H9 (cell line): ENCODE results near the gene SLC23A2. TPM values are rescaled to one million over a fixed set of nuclear protein-coding genes. Genes with fewer than 3 reads are reported as not detected.

Experiments used
- DNase-seq: peaks from one replicate; pipeline ENCODE4 v3.0.0-alpha.2; 2017
- H2AFZ ChIP-seq: one replicate; pipeline ENCODE4 v1.6.1; 2013; ENCODE audit warnings: mild to moderate bottlenecking, low read length, control low read depth, moderate library complexity
- H2AK5ac ChIP-seq: 2 replicates; pipeline ENCODE4 v1.6.1; 2013; ENCODE audit warnings: low read length, control low read depth, mixed read lengths; ENCODE audit not compliant: insufficient read length
- H2BK120ac ChIP-seq: one replicate; pipeline ENCODE4 v1.6.1; 2013; ENCODE audit warnings: low read depth, mild to moderate bottlenecking, low read length, control low read depth, inconsistent platforms; ENCODE audit not compliant: poor library complexity, severe bottlenecking
- H2BK12ac ChIP-seq: 2 replicates; pipeline ENCODE4 v1.6.1; 2013; ENCODE audit warnings: low read length, control low read depth, mixed read lengths, low read depth; ENCODE audit not compliant: insufficient read length
- H2BK15ac ChIP-seq: 2 replicates; pipeline ENCODE4 v1.6.1; 2013; ENCODE audit warnings: low read depth, low read length, control low read depth
- H2BK20ac ChIP-seq: one replicate; pipeline ENCODE4 v1.6.1; 2013; ENCODE audit warnings: low read depth, mild to moderate bottlenecking, low read length, control low read depth, inconsistent platforms; ENCODE audit not compliant: poor library complexity, severe bottlenecking
- H2BK5ac ChIP-seq: 2 replicates; pipeline ENCODE4 v1.6.1; 2013; ENCODE audit warnings: low read length, control low read depth, mixed read lengths; ENCODE audit not compliant: insufficient read length
- H3K14ac ChIP-seq: 2 replicates; pipeline ENCODE4 v1.6.1; 2013; ENCODE audit warnings: low read length, control low read depth; ENCODE audit not compliant: insufficient read depth
- H3K18ac ChIP-seq: 2 replicates; pipeline ENCODE4 v1.6.1; 2013; ENCODE audit warnings: low read depth, mild to moderate bottlenecking, mixed read lengths, low read length, control low read depth; ENCODE audit not compliant: insufficient read length
- H3K23ac ChIP-seq: 2 replicates; pipeline ENCODE4 v1.6.1; 2013; ENCODE audit warnings: low read length, control low read depth, mixed read lengths, low read depth; ENCODE audit not compliant: insufficient read length
- H3K23me2 ChIP-seq: 2 replicates; pipeline ENCODE4 v1.6.1; 2013; ENCODE audit warnings: low read depth, mild to moderate bottlenecking, mixed read lengths, low read length, control low read depth; ENCODE audit not compliant: insufficient read length, poor library complexity, severe bottlenecking
- H3K27ac ChIP-seq: 2 replicates; pipeline ENCODE4 v1.5.1; 2013; ENCODE audit warnings: low read length, control low read depth, mixed read lengths, low read depth; ENCODE audit not compliant: insufficient read length
- H3K27me3 ChIP-seq: 2 replicates; pipeline ENCODE4 v1.6.1; 2013; ENCODE audit warnings: low read length, control low read depth, inconsistent platforms; ENCODE audit not compliant: insufficient read depth
- H3K4ac ChIP-seq: 2 replicates; pipeline ENCODE4 v1.6.1; 2013; ENCODE audit warnings: low read depth, mild to moderate bottlenecking, control low read depth, inconsistent platforms, low read length, moderate library complexity
- H3K4me1 ChIP-seq: 2 replicates; pipeline ENCODE4 v1.6.1; 2013; ENCODE audit warnings: low read length, control low read depth, inconsistent platforms; ENCODE audit not compliant: insufficient read depth
- H3K4me2 ChIP-seq: 2 replicates; pipeline ENCODE4 v1.6.1; 2013; ENCODE audit warnings: low read length, control low read depth, mixed read lengths; ENCODE audit not compliant: insufficient read length, insufficient read depth
- H3K56ac ChIP-seq: 2 replicates; pipeline ENCODE4 v1.6.1; 2013; ENCODE audit warnings: low read depth, mild to moderate bottlenecking, mixed read lengths, low read length, control low read depth; ENCODE audit not compliant: insufficient read length
- H3K79me1 ChIP-seq: 2 replicates; pipeline ENCODE4 v1.6.1; 2013; ENCODE audit warnings: low read depth, mild to moderate bottlenecking, moderate library complexity, low read length, control low read depth, inconsistent platforms; ENCODE audit not compliant: insufficient read depth, poor library complexity, severe bottlenecking
- H3K79me2 ChIP-seq: 2 replicates; pipeline ENCODE4 v1.6.1; 2013; ENCODE audit warnings: low read length, control low read depth, inconsistent platforms; ENCODE audit not compliant: insufficient read depth
- H3K9ac ChIP-seq: 2 replicates; pipeline ENCODE4 v1.6.1; 2013; ENCODE audit warnings: low read length, control low read depth, mixed read lengths; ENCODE audit not compliant: insufficient read length; ENCODE audit errors: extremely low read depth
- H3K9me3 ChIP-seq: one replicate; pipeline ENCODE4 v1.6.1; 2013; ENCODE audit warnings: low read depth, low read length, inconsistent platforms; ENCODE audit not compliant: control insufficient read depth
- H3T11ph ChIP-seq: one replicate; pipeline ENCODE4 v1.6.1; 2013; ENCODE audit warnings: mild to moderate bottlenecking, low read length, control low read depth, inconsistent platforms
- H4K20me1 ChIP-seq: one replicate; pipeline ENCODE4 v1.6.1; 2013; ENCODE audit not compliant: control insufficient read depth, insufficient read length, insufficient read depth
- H4K5ac ChIP-seq: 2 replicates; pipeline ENCODE4 v1.6.1; 2013; ENCODE audit warnings: low read depth, mild to moderate bottlenecking, mixed read lengths, low read length, control low read depth; ENCODE audit not compliant: insufficient read length
- H4K8ac ChIP-seq: replicated peaks from 2 replicates; pipeline ENCODE4 v1.6.1; 2013; ENCODE audit warnings: low read length, control low read depth, mixed read lengths, low read depth; ENCODE audit not compliant: insufficient read length
- H4K91ac ChIP-seq: 2 replicates; pipeline ENCODE4 v1.6.1; 2013; ENCODE audit warnings: low read depth, mild to moderate bottlenecking, moderate library complexity, mixed read lengths, low read length, control low read depth; ENCODE audit not compliant: insufficient read length
- H3K27ac Mint-ChIP-seq, 3 experiments: 2 replicates in 2 of 3; 3 replicates in 1 of 3; pipeline ENCODE4 v1.8.0; 2020 to 2021; ENCODE audit warnings: mixed read lengths in 3 of 3, mild to moderate bottlenecking in 1 of 3, moderate library complexity in 1 of 3
- H3K27me3 Mint-ChIP-seq: 2 replicates; pipeline ENCODE4 v1.8.0; 2021; ENCODE audit warnings: low read depth, mild to moderate bottlenecking, moderate library complexity, mixed read lengths
- H3K36me3 Mint-ChIP-seq, 3 experiments: 2 replicates in 2 of 3; 3 replicates in 1 of 3; pipeline ENCODE4 v1.8.0; 2020 to 2021; ENCODE audit warnings: low read depth in 3 of 3, mixed read lengths in 3 of 3; ENCODE audit not compliant: insufficient read depth in 1 of 3
- H3K4me1 Mint-ChIP-seq, 2 experiments: 2 replicates each; pipeline ENCODE4 v1.8.0; 2020; ENCODE audit warnings: mixed read lengths in 2 of 2
- H3K4me3 Mint-ChIP-seq, 2 experiments: 2 replicates in 1 of 2; 3 replicates in 1 of 2; pipeline ENCODE4 v1.8.0; 2020 to 2021; ENCODE audit warnings: mild to moderate bottlenecking in 2 of 2, mixed read lengths in 2 of 2, moderate library complexity in 1 of 2
- H3K9me3 Mint-ChIP-seq, 2 experiments: 2 replicates in 1 of 2; 3 replicates in 1 of 2; pipeline ENCODE4 v1.8.0; 2020; ENCODE audit warnings: mild to moderate bottlenecking in 2 of 2, mixed read lengths in 2 of 2, moderate library complexity in 1 of 2
- CTCF ChIP-seq: fragments of 200-600 bp; sonication (generic); conservative IDR thresholded peaks from 3 replicates; pipeline ENCODE4 v1.8.0; 2021; ENCODE audit warnings: antibody characterized with exemption, mild to moderate bottlenecking
- WGBS: extraction: QIAGEN DNeasy Blood & Tissue Kit; methylation state at CpG from one replicate; pipeline ENCODE4 v1.1.7; 2013; ENCODE audit warnings: missing lambda C conversion rate, low lambda C conversion rate, mixed read lengths; ENCODE audit not compliant: insufficient read length; ENCODE audit errors: extremely low coverage; 5-methylcytosine and 5-hydroxymethylcytosine counted together
- total RNA-seq: library from RNA; stranded (reverse); gene quantifications from 2 replicates; pipeline ENCODE4 v1.2.1, GENCODE V29; 2021

Gene SLC23A2
- total RNA-seq, 1 experiment from 2014 or later, result 16.5 TPM

- Mint-ChIP-seq H3K4me1 (peaks cover 16% of the 10 kb centered on the region in 2 experiments), H3K27me3 (no peaks in the 10 kb centered on the region), H3K36me3 (no peaks in the 10 kb centered on the region; a peak in 3 of 7 replicates), H3K27ac (peak overlapping the region in 1 of 3 experiments; percentile 81; a peak in 2 of 7 replicates), H3K9me3 (no peaks in the 10 kb centered on the region), H3K4me3 (no peak overlapping the region)
- no peak overlapping the region for H3K18ac ChIP-seq
- H2BK15ac ChIP-seq, result no peak overlapping the region
- no peak overlapping the region for H2BK5ac ChIP-seq
- H4K8ac ChIP-seq, result no peak overlapping the region
- no peak overlapping the region for H3K9ac ChIP-seq
- H2BK12ac ChIP-seq, result no peak overlapping the region
- H3K27ac ChIP-seq, result no peak overlapping the region
- no peaks in the 10 kb centered on the region for H4K20me1 ChIP-seq
- H2BK20ac ChIP-seq, result no peak overlapping the region
- no peaks in the 10 kb centered on the region for H3K79me1 ChIP-seq
- no peak for TF ChIP-seq CTCF
- H3K23ac ChIP-seq, result no peak overlapping the region
- no peak overlapping the region for H3K4me2 ChIP-seq
- H3K23me2 ChIP-seq, result no peaks in the 10 kb centered on the region
- H3K27me3 ChIP-seq, result no peaks in the 10 kb centered on the region
- no peaks in the 10 kb centered on the region for H3K9me3 ChIP-seq
- no peak overlapping the region for H3K4ac ChIP-seq
- peaks cover 3% of the 10 kb centered on the region; the same call in 1 of the 2 replicates for H3K4me1 ChIP-seq
- no peaks in the 10 kb centered on the region for H3K79me2 ChIP-seq
- no peak overlapping the region; the same call in 1 of the 2 replicates for H3K14ac ChIP-seq
- no peak overlapping the region for H2AK5ac ChIP-seq
- H2BK120ac ChIP-seq, result no peak overlapping the region
- DNase-seq, result no peak
- no peak overlapping the region for H2AFZ ChIP-seq
- no peak overlapping the region for H3K56ac ChIP-seq
- no peak overlapping the region for H3T11ph ChIP-seq
- H4K91ac ChIP-seq, result no peak overlapping the region
- no CpG with 5 or more reads among the region's 6 CpGs for WGBS
- H4K5ac ChIP-seq, result no peak overlapping the region
These were observed 74.7 kb downstream of the SLC23A2 start for GRCh38 chr20:4926531-4927156.
